SU-DHL-6 (cell line): ENCODE results near the gene PPTC7.

Source experiments
- EZH2phosphoT487 ChIP-seq: fragments of 200-600 bp; sonication (generic), shearing (Covaris generic); conservative IDR thresholded peaks from 2 replicates; pipeline ENCODE4 v1.6.1; 2018; ENCODE audit warnings: mild to moderate bottlenecking, antibody characterized with exemption, low read length, moderate library complexity, mixed read lengths
- TF ChIP-seq, protein P1 (sequence below): fragments of 200-600 bp; sonication (generic); IDR thresholded peaks from one replicate; pipeline ENCODE4 v1.5.1; 2017; ENCODE audit warnings: antibody characterized with exemption, mild to moderate bottlenecking, low read length, moderate library complexity; ENCODE audit not compliant: insufficient read depth, poor library complexity, severe bottlenecking

DNA sequence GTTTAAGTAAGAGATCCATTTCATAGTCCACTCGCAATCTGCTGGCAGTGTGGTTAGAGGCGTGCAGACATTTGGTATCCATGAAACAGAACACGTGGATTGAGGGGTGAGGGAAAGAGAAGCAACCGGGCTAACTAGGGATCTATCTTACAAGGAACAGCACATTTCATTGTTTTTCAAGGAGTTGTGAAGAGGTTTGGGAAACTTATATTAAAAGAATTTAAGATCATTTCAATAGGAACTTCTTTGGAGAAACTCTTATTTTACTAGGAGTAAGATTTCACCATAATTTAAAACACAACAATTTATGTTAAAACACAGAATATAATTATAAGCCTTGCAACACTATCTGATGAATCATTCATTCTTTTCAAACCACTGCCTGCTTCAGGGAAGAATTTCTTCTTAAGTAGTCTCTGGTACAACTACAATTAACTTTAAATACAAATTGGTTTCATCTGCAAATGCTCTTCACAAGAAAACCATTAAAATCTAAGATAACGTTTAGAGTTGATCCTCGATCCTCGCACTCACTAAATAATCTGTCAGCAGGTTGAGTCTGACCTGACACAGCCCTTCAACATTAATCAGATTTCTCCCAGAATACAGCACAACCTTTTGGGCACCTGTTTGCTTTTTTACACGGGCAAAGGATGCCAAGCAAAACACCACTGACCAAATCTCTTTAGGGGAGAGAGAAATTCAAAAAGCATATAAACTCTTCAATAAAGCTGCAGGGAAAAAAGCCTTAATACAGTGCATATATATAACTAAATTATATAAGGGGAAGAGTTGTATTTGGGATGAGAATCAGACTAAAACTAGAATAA, 27.3 kb downstream of the PPTC7 start:
- TF ChIP-seq, protein P1, sequence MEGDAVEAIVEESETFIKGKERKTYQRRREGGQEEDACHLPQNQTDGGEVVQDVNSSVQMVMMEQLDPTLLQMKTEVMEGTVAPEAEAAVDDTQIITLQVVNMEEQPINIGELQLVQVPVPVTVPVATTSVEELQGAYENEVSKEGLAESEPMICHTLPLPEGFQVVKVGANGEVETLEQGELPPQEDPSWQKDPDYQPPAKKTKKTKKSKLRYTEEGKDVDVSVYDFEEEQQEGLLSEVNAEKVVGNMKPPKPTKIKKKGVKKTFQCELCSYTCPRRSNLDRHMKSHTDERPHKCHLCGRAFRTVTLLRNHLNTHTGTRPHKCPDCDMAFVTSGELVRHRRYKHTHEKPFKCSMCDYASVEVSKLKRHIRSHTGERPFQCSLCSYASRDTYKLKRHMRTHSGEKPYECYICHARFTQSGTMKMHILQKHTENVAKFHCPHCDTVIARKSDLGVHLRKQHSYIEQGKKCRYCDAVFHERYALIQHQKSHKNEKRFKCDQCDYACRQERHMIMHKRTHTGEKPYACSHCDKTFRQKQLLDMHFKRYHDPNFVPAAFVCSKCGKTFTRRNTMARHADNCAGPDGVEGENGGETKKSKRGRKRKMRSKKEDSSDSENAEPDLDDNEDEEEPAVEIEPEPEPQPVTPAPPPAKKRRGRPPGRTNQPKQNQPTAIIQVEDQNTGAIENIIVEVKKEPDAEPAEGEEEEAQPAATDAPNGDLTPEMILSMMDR = no peak
- TF ChIP-seq EZH2phosphoT487 = no peak
